A673 (cell line): ENCODE data around the gene LMAN2.

ENCODE experiments used
- EZH2 ChIP-seq: fragments of 200-600 bp; sonication (generic); IDR thresholded peaks from 2 replicates; pipeline ENCODE4 v1.6.1; 2017; ENCODE audit warnings: borderline replicate concordance, low read depth, mild to moderate bottlenecking, mixed read lengths, antibody characterized with exemption, low read length; ENCODE audit not compliant: poor library complexity, severe bottlenecking
- TF ChIP-seq, protein P1 (sequence below): fragments of 300-800, 200-600 bp; sonication (generic); conservative IDR thresholded peaks from 2 replicates; pipeline ENCODE4 v1.5.1; 2017; ENCODE audit warnings: low read depth, mild to moderate bottlenecking, antibody characterized with exemption, low read length, moderate library complexity, mixed read lengths

DNA sequence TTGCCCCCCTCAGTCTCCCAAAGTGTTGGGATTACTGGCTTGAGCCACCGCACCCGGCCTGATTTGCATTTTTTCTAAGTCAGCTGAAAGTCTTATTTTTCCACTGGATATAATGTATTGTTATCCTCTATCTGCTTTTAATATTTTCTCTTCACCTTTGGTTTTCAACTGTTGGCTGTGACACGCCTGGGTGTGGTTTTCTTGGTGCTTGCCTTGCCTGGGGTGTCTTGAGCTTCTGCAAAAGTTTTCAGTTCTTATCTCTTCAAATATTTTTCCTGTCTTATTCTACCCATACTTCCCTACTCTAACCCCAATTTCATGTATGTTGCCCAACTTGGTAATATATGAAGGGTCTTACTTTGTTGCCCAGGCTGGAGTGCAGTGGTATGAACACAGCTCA is 35.5 kb downstream of the LMAN2 start:
- TF ChIP-seq, protein P1, sequence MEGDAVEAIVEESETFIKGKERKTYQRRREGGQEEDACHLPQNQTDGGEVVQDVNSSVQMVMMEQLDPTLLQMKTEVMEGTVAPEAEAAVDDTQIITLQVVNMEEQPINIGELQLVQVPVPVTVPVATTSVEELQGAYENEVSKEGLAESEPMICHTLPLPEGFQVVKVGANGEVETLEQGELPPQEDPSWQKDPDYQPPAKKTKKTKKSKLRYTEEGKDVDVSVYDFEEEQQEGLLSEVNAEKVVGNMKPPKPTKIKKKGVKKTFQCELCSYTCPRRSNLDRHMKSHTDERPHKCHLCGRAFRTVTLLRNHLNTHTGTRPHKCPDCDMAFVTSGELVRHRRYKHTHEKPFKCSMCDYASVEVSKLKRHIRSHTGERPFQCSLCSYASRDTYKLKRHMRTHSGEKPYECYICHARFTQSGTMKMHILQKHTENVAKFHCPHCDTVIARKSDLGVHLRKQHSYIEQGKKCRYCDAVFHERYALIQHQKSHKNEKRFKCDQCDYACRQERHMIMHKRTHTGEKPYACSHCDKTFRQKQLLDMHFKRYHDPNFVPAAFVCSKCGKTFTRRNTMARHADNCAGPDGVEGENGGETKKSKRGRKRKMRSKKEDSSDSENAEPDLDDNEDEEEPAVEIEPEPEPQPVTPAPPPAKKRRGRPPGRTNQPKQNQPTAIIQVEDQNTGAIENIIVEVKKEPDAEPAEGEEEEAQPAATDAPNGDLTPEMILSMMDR, result no peak
- no peak for TF ChIP-seq EZH2
